ENCODE data around the gene PAGE2B.

DNA sequence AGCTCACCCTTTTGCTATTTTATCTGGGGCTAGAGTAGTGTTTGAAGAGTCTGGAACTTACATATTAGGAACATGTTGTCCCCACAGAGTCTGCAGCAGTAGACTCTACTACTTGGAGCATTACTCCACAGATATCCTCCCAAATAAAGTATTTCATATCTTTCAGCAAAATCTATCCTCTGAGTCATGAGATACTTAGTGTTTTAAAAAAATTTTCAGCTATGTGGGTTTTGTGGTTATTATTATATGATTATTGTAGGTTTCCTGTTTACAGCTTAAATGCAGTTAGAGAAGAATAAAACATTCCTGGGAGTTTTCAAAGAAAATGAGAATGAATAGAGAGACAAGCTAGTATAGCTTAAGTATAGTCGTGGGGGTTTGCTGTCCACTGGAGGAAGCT lies 44.9 kb downstream of the PAGE2B start:
- TF ChIP-seq, protein P1, sequence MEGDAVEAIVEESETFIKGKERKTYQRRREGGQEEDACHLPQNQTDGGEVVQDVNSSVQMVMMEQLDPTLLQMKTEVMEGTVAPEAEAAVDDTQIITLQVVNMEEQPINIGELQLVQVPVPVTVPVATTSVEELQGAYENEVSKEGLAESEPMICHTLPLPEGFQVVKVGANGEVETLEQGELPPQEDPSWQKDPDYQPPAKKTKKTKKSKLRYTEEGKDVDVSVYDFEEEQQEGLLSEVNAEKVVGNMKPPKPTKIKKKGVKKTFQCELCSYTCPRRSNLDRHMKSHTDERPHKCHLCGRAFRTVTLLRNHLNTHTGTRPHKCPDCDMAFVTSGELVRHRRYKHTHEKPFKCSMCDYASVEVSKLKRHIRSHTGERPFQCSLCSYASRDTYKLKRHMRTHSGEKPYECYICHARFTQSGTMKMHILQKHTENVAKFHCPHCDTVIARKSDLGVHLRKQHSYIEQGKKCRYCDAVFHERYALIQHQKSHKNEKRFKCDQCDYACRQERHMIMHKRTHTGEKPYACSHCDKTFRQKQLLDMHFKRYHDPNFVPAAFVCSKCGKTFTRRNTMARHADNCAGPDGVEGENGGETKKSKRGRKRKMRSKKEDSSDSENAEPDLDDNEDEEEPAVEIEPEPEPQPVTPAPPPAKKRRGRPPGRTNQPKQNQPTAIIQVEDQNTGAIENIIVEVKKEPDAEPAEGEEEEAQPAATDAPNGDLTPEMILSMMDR (IDR thresholded peaks at IDR 0.05; ENCODE audit: insufficient read depth, low read length, poor library complexity, severe bottlenecking) = no peak
- no peak for TF ChIP-seq EZH2phosphoT487 (conservative IDR thresholded peaks at IDR 0.05; ENCODE audit: low read length)

All from SU-DHL-6 (cell line).